ENCODE results near the gene LDAF1. TPM values are rescaled to one million over a fixed set of nuclear protein-coding genes. Genes with fewer than 3 reads are reported as not detected.

LDAF1 gene
- total RNA-seq, 1 donor: 83.7 TPM

Other genes with a start within 250 kb of the LDAF1 start
- under 0.01 TPM for gene DNAH3, start 7.8 kb upstream of the LDAF1 start, total RNA-seq
- gene ZP2, start 52.9 kb downstream of the LDAF1 start, total RNA-seq: not detected
- gene ANKS4B, start 75.0 kb downstream of the LDAF1 start, total RNA-seq: not detected
- gene CRYM, start 119.6 kb downstream of the LDAF1 start, total RNA-seq: 7.8 TPM